ENCODE measurements around the gene PITPNC1.

DNA sequence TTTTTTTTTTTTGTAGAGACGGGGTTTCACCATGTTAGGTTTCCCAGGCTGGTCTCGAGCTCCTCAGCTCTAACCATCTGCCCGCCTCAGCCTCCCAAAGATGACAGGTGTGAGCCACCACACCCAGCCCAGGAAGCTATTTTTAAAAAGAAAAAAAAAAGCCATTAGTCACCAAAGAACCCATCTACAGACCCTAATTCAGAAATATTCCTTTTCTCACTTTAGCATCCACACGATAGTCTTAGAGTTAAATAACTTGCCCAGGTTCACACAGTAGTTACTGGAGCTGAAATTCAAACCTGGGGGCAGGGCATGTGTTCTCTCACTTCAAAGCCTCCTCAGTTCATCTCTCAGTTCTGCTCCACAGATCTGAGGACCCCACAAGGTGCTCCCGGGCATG is 270.4 kb downstream of the PITPNC1 start:
- TF ChIP-seq, protein P1, sequence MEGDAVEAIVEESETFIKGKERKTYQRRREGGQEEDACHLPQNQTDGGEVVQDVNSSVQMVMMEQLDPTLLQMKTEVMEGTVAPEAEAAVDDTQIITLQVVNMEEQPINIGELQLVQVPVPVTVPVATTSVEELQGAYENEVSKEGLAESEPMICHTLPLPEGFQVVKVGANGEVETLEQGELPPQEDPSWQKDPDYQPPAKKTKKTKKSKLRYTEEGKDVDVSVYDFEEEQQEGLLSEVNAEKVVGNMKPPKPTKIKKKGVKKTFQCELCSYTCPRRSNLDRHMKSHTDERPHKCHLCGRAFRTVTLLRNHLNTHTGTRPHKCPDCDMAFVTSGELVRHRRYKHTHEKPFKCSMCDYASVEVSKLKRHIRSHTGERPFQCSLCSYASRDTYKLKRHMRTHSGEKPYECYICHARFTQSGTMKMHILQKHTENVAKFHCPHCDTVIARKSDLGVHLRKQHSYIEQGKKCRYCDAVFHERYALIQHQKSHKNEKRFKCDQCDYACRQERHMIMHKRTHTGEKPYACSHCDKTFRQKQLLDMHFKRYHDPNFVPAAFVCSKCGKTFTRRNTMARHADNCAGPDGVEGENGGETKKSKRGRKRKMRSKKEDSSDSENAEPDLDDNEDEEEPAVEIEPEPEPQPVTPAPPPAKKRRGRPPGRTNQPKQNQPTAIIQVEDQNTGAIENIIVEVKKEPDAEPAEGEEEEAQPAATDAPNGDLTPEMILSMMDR (IDR thresholded peaks at IDR 0.05 in 4 of 5, conservative IDR thresholded peaks at IDR 0.05 in 1 of 5) = no peak
- TF ChIP-seq POLR2A (IDR thresholded peaks at IDR 0.05) = no peak

Measured in gastrocnemius medialis (tissue), 4 donors.